Astrocyte of the cerebellum (primary cell): Measurements from ENCODE around the gene HLA-F.

ENCODE experiments used
- DNase-seq: peaks from one replicate; pipeline ENCODE4 v3.0.0-alpha.2; 2011; ENCODE audit warnings: low read depth
- H3K4me3 ChIP-seq: 2 replicates; pipeline ENCODE4 v1.5.1; 2011; ENCODE audit warnings: mild to moderate bottlenecking, low read depth, low read length, moderate library complexity
- in situ Hi-C: cut with HindIII; loops from 2 replicates; pipeline ENCODE4 v1.10.0; 2017; ENCODE audit warnings: low sequenced_read_pairs
- TF ChIP-seq, protein P1 (sequence below): IDR thresholded peaks from 2 replicates; pipeline ENCODE4 v1.5.1; 2012; ENCODE audit warnings: low read length, low read depth, moderate library complexity, mild to moderate bottlenecking; ENCODE audit errors: missing control alignments

HLA-F gene

GRCh38 chr6:29745855-29746449 lies 22.7 kb downstream of the HLA-F start:
- in situ Hi-C loops: no loop called here
- TF ChIP-seq, protein P1, sequence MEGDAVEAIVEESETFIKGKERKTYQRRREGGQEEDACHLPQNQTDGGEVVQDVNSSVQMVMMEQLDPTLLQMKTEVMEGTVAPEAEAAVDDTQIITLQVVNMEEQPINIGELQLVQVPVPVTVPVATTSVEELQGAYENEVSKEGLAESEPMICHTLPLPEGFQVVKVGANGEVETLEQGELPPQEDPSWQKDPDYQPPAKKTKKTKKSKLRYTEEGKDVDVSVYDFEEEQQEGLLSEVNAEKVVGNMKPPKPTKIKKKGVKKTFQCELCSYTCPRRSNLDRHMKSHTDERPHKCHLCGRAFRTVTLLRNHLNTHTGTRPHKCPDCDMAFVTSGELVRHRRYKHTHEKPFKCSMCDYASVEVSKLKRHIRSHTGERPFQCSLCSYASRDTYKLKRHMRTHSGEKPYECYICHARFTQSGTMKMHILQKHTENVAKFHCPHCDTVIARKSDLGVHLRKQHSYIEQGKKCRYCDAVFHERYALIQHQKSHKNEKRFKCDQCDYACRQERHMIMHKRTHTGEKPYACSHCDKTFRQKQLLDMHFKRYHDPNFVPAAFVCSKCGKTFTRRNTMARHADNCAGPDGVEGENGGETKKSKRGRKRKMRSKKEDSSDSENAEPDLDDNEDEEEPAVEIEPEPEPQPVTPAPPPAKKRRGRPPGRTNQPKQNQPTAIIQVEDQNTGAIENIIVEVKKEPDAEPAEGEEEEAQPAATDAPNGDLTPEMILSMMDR: no peak

GRCh38 chr6:29746846-29747687 lies 23.8 kb downstream of the HLA-F start:
- TF ChIP-seq, protein P1: no peak
- in situ Hi-C loops: no loop called here
- no peak for DNase-seq
- H3K4me3 ChIP-seq: no peak overlapping the region

More at GRCh38 chr6:29745855-29746449, 22.7 kb downstream of the HLA-F start:
- no peak for DNase-seq
- no peak overlapping the region for H3K4me3 ChIP-seq

GRCh38 chr6:29747688-29748250 lies 24.5 kb downstream of the HLA-F start:
- TF ChIP-seq, protein P1: no peak
- in situ Hi-C loops: no loop called here
- no peak for DNase-seq
- H3K4me3 ChIP-seq: peak overlapping the region; percentile 56

- H3K4me3 ChIP-seq: peak overlapping the region; percentile 56
- in situ Hi-C loops: no loop called here
- TF ChIP-seq, protein P1: no peak
- peak; percentile 27 for DNase-seq
These were observed 25.4 kb downstream of the HLA-F start for GRCh38 chr6:29748391-29749307.

DNA sequence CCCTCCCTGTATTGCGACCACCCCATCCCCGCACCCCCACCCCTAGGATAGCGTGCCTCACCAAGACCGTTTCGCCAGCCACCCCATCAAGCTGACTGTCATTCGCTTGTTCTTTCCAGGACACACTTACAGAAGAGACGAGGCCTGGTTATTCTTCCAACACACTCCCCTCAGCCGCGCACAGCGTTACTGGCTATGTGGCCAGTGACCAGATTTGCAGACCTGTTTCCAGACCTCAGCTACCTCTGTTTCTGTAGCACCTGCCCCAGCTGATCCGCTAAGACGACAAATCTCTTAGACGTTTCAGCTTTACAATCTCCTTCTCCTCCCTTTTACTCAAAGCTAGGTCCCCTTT lies 26.1 kb downstream of the HLA-F start:
- TF ChIP-seq, protein P1: no peak
- peak overlapping the region; percentile 56 for H3K4me3 ChIP-seq
- DNase-seq: no peak
- in situ Hi-C loops: no loop called here

GRCh38 chr6:29749668-29750067 lies 26.4 kb downstream of the HLA-F start:
- no peak overlapping the region for H3K4me3 ChIP-seq
- DNase-seq: no peak
- TF ChIP-seq, protein P1: no peak
- in situ Hi-C loops: no loop called here
